Neuron (in vitro differentiated cells): ENCODE measurements around the gene RIC1.
"Not testable (repeated sequence)": the region's sequence is repeated elsewhere in the genome, so short reads cannot be mapped to it uniquely, and the experiment has no call there.

Experiments used
- H2AFZ ChIP-seq: one replicate; pipeline ENCODE4 v1.6.1; 2013; ENCODE audit warnings: low read depth, mild to moderate bottlenecking, inconsistent platforms, low read length, moderate library complexity
- H3K27me3 ChIP-seq: one replicate; pipeline ENCODE4 v1.6.1; 2013; ENCODE audit warnings: low read length; ENCODE audit not compliant: insufficient read depth
- H3K36me3 ChIP-seq: one replicate; pipeline ENCODE4 v1.6.1; 2013; ENCODE audit warnings: low read length; ENCODE audit not compliant: insufficient read depth
- H3K4me1 ChIP-seq: one replicate; pipeline ENCODE4 v1.6.1; 2013; ENCODE audit warnings: low read length; ENCODE audit not compliant: insufficient read depth
- H3K4me3 ChIP-seq: 2 replicates; pipeline ENCODE4 v1.5.1; 2013; ENCODE audit warnings: mild to moderate bottlenecking, low read length, moderate library complexity
- H3K9me3 ChIP-seq: one replicate; pipeline ENCODE4 v1.6.1; 2013; ENCODE audit warnings: low read length

RIC1 gene

GRCh38 chr9:5610491-5610890 lies 18.4 kb upstream of the RIC1 start:
- Histone ChIP-seq H3K36me3 (no peaks in the 10 kb centered on the region), H3K4me3 (no peak overlapping the region), H3K4me1 (no peaks in the 10 kb centered on the region), H3K27me3 (no peaks in the 10 kb centered on the region), H2AFZ (no peak overlapping the region), H3K9me3 (no peaks in the 10 kb centered on the region)

GRCh38 chr9:5611321-5612184 lies 17.4 kb upstream of the RIC1 start:
- Histone ChIP-seq H3K9me3 (no peaks in the 10 kb centered on the region), H3K27me3 (no peaks in the 10 kb centered on the region), H3K4me3 (no peak overlapping the region), H3K4me1 (no peaks in the 10 kb centered on the region), H2AFZ (no peak overlapping the region), H3K36me3 (no peaks in the 10 kb centered on the region)

- H3K4me1 ChIP-seq: no peaks in the 10 kb centered on the region
- no peak overlapping the region for H3K4me3 ChIP-seq
- H3K9me3 ChIP-seq: no peaks in the 10 kb centered on the region
- no peaks in the 10 kb centered on the region for H3K27me3 ChIP-seq
- H3K36me3 ChIP-seq: no peaks in the 10 kb centered on the region
- H2AFZ ChIP-seq: no peak overlapping the region
These were observed 16.7 kb upstream of the RIC1 start for GRCh38 chr9:5612185-5612530.

- no peaks in the 10 kb centered on the region for H3K9me3 ChIP-seq
- no peak overlapping the region for H2AFZ ChIP-seq
- H3K4me3 ChIP-seq: no peak overlapping the region
- H3K27me3 ChIP-seq: no peaks in the 10 kb centered on the region
- H3K4me1 ChIP-seq: no peaks in the 10 kb centered on the region
- no peaks in the 10 kb centered on the region for H3K36me3 ChIP-seq
These were observed 14.7 kb upstream of the RIC1 start for GRCh38 chr9:5614192-5614591.

- Histone ChIP-seq H3K27me3 (no peaks in the 10 kb centered on the region), H3K9me3 (no peaks in the 10 kb centered on the region), H3K4me3 (no peak overlapping the region), H3K36me3 (no peaks in the 10 kb centered on the region), H3K4me1 (no peaks in the 10 kb centered on the region), H2AFZ (no peak overlapping the region)
These were observed 13.9 kb upstream of the RIC1 start for GRCh38 chr9:5614985-5615384.

- no peak overlapping the region for H2AFZ ChIP-seq
- H3K36me3 ChIP-seq: no peaks in the 10 kb centered on the region
- H3K9me3 ChIP-seq: no peaks in the 10 kb centered on the region
- H3K4me3 ChIP-seq: no peak overlapping the region
- no peaks in the 10 kb centered on the region for H3K27me3 ChIP-seq
- no peaks in the 10 kb centered on the region for H3K4me1 ChIP-seq
These were observed 11.2 kb upstream of the RIC1 start for GRCh38 chr9:5617749-5618148.

- H3K4me3 ChIP-seq: no peak overlapping the region
- H3K4me1 ChIP-seq: no peaks in the 10 kb centered on the region
- no peaks in the 10 kb centered on the region for H3K27me3 ChIP-seq
- H3K36me3 ChIP-seq: no peaks in the 10 kb centered on the region
- no peak overlapping the region for H2AFZ ChIP-seq
- no peaks in the 10 kb centered on the region for H3K9me3 ChIP-seq
These were observed 8.4 kb upstream of the RIC1 start for GRCh38 chr9:5620494-5620893.

- Histone ChIP-seq H3K4me3 (no peak overlapping the region), H2AFZ (no peak overlapping the region), H3K4me1 (no peaks in the 10 kb centered on the region), H3K9me3 (no peaks in the 10 kb centered on the region), H3K36me3 (no peaks in the 10 kb centered on the region), H3K27me3 (no peaks in the 10 kb centered on the region)
These were observed 7.6 kb upstream of the RIC1 start for GRCh38 chr9:5621327-5621726.

GRCh38 chr9:5622016-5622415 lies 6.9 kb upstream of the RIC1 start:
- no peaks in the 10 kb centered on the region for H3K27me3 ChIP-seq
- H3K4me3 ChIP-seq: no peak overlapping the region
- no peaks in the 10 kb centered on the region for H3K36me3 ChIP-seq
- no peak overlapping the region for H2AFZ ChIP-seq
- no peaks in the 10 kb centered on the region for H3K9me3 ChIP-seq
- H3K4me1 ChIP-seq: no peaks in the 10 kb centered on the region

GRCh38 chr9:5624655-5625054 lies 4.3 kb upstream of the RIC1 start:
- Histone ChIP-seq H3K4me1 (peaks cover 5% of the 10 kb centered on the region), H3K27me3 (no peaks in the 10 kb centered on the region), H3K9me3 (no peaks in the 10 kb centered on the region), H3K36me3 (no peaks in the 10 kb centered on the region), H3K4me3 (no peak overlapping the region), H2AFZ (no peak overlapping the region)

- no peak overlapping the region for H3K4me3 ChIP-seq
These were observed 1.9 kb upstream of the RIC1 start for GRCh38 chr9:5626727-5627634.

GRCh38 chr9:5627686-5628085 lies 1.2 kb upstream of the RIC1 start:
- H3K36me3 ChIP-seq, H3K27me3 ChIP-seq, H3K9me3 ChIP-seq: not testable (repeated sequence)
- Histone ChIP-seq H3K4me3 (peak overlapping the region; percentile 85), H3K4me1 (peaks cover 16% of the 10 kb centered on the region), H2AFZ (peak overlapping the region; percentile 93)

More at GRCh38 chr9:5626727-5627634, 1.9 kb upstream of the RIC1 start:
- Histone ChIP-seq H2AFZ (peak overlapping the region; percentile 17), H3K9me3 (no peaks in the 10 kb centered on the region), H3K4me1 (peaks cover 16% of the 10 kb centered on the region), H3K27me3 (no peaks in the 10 kb centered on the region), H3K36me3 (no peaks in the 10 kb centered on the region)

GRCh38 chr9:5628183-5628529 lies 751 bp upstream of the RIC1 start:
- Histone ChIP-seq H3K9me3 (no peaks in the 10 kb centered on the region), H3K27me3 (no peaks in the 10 kb centered on the region), H2AFZ (peak overlapping the region; percentile 93), H3K4me3 (peak overlapping the region; percentile 85), H3K4me1 (peaks cover 16% of the 10 kb centered on the region), H3K36me3 (no peaks in the 10 kb centered on the region)
